ENCODE results near the gene PTPRN2. TPM values are rescaled to one million over a fixed set of nuclear protein-coding genes. Genes with fewer than 3 reads are reported as not detected.

Gene PTPRN2
- total RNA-seq, 1 experiment from 2014 or later = 1.1 TPM

DNA sequence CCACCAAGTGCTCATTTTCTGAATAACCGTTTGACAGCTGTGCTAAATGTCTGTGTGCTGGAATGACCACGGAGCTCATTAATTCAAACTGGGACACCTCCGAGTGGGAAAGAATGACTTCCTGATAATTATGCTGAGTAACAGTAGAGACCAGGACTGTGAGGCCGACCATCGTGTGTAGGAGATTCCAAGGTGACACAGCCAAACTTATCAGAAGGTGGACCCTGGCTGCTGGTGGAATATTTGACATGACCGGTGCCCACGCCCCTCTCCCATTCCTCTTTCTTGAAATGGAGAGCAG lies 400.0 kb downstream of the PTPRN2 start:
- Histone ChIP-seq H3K4me3 (ENCODE audit: low read depth in 2 of 2, low read length in 2 of 2) (no peak overlapping the region), H3K9me3 (ENCODE audit: control insufficient read depth, insufficient read depth, low read depth, low read length) (no peaks in the 10 kb centered on the region), H3K27me3 (ENCODE audit: control insufficient read depth, insufficient read depth, low read length) (no peaks in the 10 kb centered on the region; the same call in 1 of the 2 replicates), H3K36me3 (ENCODE audit: control insufficient read depth, insufficient read depth, low read length) (no peaks in the 10 kb centered on the region), H3K4me1 (ENCODE audit: control insufficient read depth, insufficient read depth, low read length) (no peaks in the 10 kb centered on the region), H3K27ac (ENCODE audit: low read length) (no peak overlapping the region)
- ATAC-seq = no peak
- intact Hi-C loops (cut with micrococcal nuclease; ENCODE audit: unreplicated experiment) = no loop called here
- ChIA-PET CTCF (no interaction called here), POLR2A (no interaction called here)
- in situ Hi-C loops (cut with HindIII; ENCODE audit: low pct_unique_long_range_greater_than_20kb, low sequenced_read_pairs) = no loop called here
- no TSS peak for BruUV-seq (replicated peaks)
- no peak for DNase-seq (ENCODE audit: low read depth, low spot score)
- no peak for TF ChIP-seq SIN3A (IDR thresholded peaks at IDR 0.05; ENCODE audit: borderline replicate concordance, insufficient read depth, low read depth, low read length)
- no peak for TF ChIP-seq TCF7L2 (IDR thresholded peaks at IDR 0.05; ENCODE audit: low read depth, low read length)
- TF ChIP-seq POLR2AphosphoS5 (IDR thresholded peaks at IDR 0.05; ENCODE audit: low read depth, low read length) = no peak
- TF ChIP-seq, protein P1, sequence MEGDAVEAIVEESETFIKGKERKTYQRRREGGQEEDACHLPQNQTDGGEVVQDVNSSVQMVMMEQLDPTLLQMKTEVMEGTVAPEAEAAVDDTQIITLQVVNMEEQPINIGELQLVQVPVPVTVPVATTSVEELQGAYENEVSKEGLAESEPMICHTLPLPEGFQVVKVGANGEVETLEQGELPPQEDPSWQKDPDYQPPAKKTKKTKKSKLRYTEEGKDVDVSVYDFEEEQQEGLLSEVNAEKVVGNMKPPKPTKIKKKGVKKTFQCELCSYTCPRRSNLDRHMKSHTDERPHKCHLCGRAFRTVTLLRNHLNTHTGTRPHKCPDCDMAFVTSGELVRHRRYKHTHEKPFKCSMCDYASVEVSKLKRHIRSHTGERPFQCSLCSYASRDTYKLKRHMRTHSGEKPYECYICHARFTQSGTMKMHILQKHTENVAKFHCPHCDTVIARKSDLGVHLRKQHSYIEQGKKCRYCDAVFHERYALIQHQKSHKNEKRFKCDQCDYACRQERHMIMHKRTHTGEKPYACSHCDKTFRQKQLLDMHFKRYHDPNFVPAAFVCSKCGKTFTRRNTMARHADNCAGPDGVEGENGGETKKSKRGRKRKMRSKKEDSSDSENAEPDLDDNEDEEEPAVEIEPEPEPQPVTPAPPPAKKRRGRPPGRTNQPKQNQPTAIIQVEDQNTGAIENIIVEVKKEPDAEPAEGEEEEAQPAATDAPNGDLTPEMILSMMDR (IDR thresholded peaks at IDR 0.05) = no peak
- TF ChIP-seq, protein P2, sequence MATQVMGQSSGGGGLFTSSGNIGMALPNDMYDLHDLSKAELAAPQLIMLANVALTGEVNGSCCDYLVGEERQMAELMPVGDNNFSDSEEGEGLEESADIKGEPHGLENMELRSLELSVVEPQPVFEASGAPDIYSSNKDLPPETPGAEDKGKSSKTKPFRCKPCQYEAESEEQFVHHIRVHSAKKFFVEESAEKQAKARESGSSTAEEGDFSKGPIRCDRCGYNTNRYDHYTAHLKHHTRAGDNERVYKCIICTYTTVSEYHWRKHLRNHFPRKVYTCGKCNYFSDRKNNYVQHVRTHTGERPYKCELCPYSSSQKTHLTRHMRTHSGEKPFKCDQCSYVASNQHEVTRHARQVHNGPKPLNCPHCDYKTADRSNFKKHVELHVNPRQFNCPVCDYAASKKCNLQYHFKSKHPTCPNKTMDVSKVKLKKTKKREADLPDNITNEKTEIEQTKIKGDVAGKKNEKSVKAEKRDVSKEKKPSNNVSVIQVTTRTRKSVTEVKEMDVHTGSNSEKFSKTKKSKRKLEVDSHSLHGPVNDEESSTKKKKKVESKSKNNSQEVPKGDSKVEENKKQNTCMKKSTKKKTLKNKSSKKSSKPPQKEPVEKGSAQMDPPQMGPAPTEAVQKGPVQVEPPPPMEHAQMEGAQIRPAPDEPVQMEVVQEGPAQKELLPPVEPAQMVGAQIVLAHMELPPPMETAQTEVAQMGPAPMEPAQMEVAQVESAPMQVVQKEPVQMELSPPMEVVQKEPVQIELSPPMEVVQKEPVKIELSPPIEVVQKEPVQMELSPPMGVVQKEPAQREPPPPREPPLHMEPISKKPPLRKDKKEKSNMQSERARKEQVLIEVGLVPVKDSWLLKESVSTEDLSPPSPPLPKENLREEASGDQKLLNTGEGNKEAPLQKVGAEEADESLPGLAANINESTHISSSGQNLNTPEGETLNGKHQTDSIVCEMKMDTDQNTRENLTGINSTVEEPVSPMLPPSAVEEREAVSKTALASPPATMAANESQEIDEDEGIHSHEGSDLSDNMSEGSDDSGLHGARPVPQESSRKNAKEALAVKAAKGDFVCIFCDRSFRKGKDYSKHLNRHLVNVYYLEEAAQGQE (IDR thresholded peaks at IDR 0.05; ENCODE audit: insufficient read depth in 1 of 2, low read depth in 2 of 2, low read length in 1 of 2) = no peak

DNA sequence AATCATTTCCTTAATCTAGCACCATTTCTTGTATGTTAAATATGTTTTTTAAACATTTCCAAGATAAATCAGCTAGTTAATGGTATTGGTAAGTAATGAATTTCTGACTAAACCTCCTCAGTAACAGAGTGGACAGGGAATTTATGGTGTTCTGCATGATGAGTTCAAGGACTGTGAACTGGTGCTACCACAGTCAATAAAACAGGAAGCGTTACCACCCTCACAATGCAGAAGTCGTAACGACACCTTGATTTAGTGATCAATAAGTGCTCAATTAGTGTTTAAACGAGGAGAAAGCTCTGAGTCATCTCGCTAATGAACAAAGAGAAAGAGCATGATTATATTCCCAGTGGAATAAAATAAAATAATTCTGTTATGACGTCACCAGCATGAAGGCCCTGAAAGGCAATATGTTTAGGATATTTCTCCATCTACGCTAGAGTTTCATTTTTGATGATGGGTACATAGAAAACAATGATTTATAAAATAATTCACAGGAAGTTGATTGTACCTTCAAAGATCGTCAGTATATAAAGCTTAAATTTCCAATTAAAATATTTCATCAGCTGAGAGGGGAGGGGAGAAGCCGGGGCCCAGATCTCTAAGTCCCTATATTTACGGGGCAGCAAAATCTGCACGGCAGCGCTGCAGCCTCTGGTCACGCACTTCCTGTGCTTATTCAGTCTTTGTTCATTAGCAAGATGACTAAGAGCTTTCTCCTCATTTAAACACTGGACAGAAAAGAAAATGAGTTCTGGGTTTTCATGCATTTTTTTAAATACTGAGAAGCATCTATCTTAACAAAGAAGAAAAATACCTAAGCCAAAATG lies 400.5 kb downstream of the PTPRN2 start:
- ChIA-PET CTCF (interaction anchor here (0.6 kb wide), 1 partner anchor 8 kb away, joined by 8 read pairs; no protein-coding TSS in a partner anchor), POLR2A (no interaction called here)
- TF ChIP-seq SIN3A (IDR thresholded peaks at IDR 0.05; ENCODE audit: borderline replicate concordance, insufficient read depth, low read depth, low read length) (no peak), TCF7L2 (IDR thresholded peaks at IDR 0.05; ENCODE audit: low read depth, low read length) (no peak)
- TF ChIP-seq, protein P2 (IDR thresholded peaks at IDR 0.05; ENCODE audit: insufficient read depth in 1 of 2, low read depth in 2 of 2, low read length in 1 of 2) = no peak
- TF ChIP-seq, protein P1 (IDR thresholded peaks at IDR 0.05) = no peak
- no peaks in the 10 kb centered on the region for H3K9me3 ChIP-seq (ENCODE audit: control insufficient read depth, insufficient read depth, low read depth, low read length)
- intact Hi-C loops (cut with micrococcal nuclease; ENCODE audit: unreplicated experiment) (no loop called here), in situ Hi-C loops (cut with HindIII; ENCODE audit: low pct_unique_long_range_greater_than_20kb, low sequenced_read_pairs) (no loop called here)
- no peaks in the 10 kb centered on the region for H3K36me3 ChIP-seq (ENCODE audit: control insufficient read depth, insufficient read depth, low read length)
- H3K4me3 ChIP-seq (ENCODE audit: low read depth in 2 of 2, low read length in 2 of 2) = no peak overlapping the region
- H3K27ac ChIP-seq (ENCODE audit: low read length) = no peak overlapping the region
- no peak for ATAC-seq
- no TSS peak for BruUV-seq (replicated peaks)
- H3K4me1 ChIP-seq (ENCODE audit: control insufficient read depth, insufficient read depth, low read length) = no peaks in the 10 kb centered on the region
- DNase-seq (ENCODE audit: low read depth, low spot score) = no peak
- H3K27me3 ChIP-seq (ENCODE audit: control insufficient read depth, insufficient read depth, low read length) = no peaks in the 10 kb centered on the region; the same call in 1 of the 2 replicates
